ENCODE results near the gene NXF2.
"Not testable (repeated sequence)": the region's sequence is repeated elsewhere in the genome, so short reads cannot be mapped to it uniquely, and the experiment has no call there.

The NXF2 gene, protein sequence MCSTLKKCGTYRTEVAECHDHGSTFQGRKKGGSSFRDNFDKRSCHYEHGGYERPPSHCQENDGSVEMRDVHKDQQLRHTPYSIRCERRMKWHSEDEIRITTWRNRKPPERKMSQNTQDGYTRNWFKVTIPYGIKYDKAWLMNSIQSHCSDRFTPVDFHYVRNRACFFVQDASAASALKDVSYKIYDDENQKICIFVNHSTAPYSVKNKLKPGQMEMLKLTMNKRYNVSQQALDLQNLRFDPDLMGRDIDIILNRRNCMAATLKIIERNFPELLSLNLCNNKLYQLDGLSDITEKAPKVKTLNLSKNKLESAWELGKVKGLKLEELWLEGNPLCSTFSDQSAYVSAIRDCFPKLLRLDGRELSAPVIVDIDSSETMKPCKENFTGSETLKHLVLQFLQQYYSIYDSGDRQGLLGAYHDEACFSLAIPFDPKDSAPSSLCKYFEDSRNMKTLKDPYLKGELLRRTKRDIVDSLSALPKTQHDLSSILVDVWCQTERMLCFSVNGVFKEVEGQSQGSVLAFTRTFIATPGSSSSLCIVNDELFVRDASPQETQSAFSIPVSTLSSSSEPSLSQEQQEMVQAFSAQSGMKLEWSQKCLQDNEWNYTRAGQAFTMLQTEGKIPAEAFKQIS

DNA sequence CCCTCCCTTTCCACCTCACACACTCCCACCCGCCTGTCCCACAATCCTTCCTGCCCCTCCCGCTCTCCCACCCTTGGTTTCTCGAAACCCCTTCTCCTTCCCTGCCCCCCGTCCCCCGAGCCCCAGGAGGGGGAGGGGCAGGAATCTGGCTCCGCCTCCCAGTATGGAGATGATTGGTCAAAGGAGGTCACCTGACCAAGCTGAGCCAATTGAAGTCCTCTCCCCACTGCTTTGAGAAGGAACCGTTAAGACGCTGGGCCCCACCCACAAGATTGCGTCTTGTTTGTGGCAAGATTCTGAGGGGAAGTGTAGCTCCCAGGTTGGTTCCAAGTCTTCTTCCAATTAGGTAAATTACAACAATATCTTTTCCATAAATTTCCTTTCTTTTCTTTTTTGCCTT, at the start of gene NXF2:
Gene NXF2 (plus strand): TSS at position 275 of the 400 bp plus-strand sequence. CDS start 59,912 bp downstream, outside the sequence.
- not testable (repeated sequence) for DNase-seq

DNA sequence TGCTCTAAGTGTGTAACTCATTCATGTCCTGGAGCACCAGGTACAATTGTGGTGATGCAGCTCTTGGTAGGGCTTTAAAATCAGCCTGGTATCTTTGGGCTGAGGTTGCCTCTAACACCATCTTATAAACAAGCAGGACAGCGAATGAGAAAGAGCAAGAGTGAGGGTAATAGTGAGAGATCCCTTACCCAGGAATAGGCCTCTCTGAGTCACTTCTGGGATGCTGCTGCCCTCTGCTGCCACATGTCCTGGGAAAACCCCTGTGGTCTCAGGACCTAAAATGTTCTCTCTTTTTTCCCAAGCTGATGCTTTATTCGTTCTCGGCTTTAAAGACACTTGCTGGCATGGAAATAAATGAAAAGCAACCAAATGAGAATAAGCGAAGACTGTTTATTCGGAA, 39.0 kb upstream of the NXF2 start:
- not testable (repeated sequence) for DNase-seq

DNA sequence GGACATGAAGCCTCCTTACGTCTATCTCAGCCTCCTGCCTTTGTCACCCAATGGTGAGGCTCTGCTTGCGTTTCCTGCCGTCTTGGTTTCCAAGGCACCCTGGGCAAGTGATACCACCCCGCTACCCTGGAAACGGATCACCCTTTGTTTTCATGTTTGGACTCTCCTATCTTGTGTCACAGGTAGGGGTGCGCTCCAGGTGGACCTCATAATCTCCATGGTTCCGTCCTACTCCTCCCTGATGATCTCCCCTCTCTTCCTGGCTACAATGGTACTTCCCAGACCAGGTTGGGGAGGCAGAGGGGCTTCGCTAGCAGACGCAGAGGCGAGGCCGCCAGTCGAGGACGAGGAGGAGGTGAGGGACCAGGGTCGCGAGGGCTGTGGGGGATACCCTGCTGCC, 32.0 kb upstream of the NXF2 start, which contains the start of gene TCP11X1:
Gene TCP11X1 (plus strand): TSS at position 316 of the 400 bp plus-strand sequence.
- DNase-seq: not testable (repeated sequence)

DNA sequence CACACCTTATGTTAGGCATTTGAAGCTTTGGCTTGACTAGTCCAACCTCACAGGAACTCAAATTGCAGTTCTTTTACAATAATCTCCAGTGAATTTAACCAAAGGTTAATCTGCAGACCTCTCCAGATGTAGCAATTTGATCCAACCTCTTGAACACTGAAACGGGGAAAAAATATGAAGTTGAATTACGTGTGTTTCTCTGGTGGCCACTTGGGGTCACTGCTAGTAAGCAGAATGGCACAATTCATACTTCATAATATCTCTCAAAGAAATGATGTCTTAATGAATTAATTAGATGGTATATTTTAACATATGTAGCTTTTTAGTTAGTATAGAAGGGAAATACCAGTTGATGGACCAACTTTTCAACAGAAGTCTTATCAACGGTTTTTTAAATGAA, 30.5 kb upstream of the NXF2 start:
- not testable (repeated sequence) for DNase-seq

DNA sequence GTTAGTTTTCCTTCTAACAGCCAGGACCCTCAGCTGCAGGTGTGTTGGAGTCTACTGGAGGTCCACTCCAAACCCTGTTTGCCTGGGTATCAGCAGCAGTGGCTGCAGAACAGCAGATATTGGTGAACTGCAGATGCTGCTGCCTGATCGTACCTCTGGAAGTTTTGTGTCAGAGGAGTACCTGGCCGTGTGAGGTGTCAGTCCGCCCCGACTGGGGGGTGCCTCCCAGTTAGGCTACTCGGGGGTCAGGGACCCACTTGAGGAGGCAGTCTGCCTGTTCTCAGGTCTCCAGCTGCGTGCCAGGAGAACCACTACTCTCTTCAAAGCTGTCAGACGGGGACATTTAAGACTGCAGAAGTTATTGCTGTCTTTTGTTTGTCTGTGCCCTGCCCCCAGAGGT, 11.3 kb upstream of the NXF2 start:
- not testable (repeated sequence) for DNase-seq

DNA sequence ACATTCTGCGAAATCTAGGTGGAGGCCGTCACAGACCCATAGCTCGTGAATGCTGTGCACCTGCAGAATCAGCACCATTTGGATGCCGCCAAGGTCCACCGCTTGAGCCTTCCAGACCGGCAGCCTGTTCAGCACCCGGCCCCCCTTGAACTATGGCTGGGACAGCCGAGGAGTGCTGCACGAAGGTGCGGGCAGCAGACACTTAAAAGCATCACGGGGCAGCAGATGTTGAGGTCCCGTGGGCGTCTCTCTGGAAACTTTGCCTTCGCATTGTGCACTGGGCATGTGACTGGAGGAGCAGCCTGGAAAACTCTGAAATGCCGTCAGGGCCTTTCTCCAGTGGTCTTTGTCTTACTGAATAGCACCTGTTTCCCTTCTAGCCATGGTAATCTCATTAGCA, 6.7 kb upstream of the NXF2 start:
- not testable (repeated sequence) for DNase-seq

DNA sequence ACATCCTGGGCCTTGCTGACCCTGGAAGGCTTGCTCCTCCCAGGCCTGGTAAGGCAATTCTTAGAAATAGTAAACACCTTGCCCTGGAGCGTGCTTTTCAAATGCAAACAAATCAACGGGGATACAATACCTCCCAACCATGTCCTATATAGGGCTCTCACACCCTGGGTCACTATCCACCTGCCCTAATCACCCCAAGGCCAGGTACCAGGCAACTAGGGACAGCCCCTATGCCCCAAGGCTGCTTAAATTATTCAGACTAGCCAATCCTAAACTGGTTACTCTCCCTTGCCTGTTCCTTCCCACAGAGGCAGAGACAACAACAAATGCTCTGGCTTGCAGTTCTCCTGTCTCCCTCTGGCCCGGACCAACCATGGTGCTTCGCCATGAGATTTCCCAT, 25.3 kb downstream of the NXF2 start:
- not testable (repeated sequence) for DNase-seq

DNA sequence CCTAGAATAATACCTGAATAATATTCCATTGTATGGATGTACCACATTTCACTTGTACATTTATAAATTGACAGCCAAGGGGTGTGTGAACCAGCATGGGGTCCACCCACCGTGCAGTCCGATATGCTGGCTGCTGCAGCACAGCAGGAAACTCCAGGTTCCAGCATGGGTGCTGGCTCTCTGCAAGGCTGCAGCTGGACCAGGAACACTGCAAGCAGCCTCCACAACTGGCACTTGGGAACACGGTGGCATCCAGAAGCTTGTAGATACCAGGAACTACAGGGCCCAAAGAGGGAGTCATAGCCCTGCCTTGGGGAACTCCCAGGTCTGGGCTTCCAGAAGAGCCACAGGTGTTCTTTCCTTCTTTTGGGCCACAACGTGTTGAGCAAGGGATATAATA, 91.2 kb downstream of the NXF2 start:
- DNase-seq: no peak

DNA sequence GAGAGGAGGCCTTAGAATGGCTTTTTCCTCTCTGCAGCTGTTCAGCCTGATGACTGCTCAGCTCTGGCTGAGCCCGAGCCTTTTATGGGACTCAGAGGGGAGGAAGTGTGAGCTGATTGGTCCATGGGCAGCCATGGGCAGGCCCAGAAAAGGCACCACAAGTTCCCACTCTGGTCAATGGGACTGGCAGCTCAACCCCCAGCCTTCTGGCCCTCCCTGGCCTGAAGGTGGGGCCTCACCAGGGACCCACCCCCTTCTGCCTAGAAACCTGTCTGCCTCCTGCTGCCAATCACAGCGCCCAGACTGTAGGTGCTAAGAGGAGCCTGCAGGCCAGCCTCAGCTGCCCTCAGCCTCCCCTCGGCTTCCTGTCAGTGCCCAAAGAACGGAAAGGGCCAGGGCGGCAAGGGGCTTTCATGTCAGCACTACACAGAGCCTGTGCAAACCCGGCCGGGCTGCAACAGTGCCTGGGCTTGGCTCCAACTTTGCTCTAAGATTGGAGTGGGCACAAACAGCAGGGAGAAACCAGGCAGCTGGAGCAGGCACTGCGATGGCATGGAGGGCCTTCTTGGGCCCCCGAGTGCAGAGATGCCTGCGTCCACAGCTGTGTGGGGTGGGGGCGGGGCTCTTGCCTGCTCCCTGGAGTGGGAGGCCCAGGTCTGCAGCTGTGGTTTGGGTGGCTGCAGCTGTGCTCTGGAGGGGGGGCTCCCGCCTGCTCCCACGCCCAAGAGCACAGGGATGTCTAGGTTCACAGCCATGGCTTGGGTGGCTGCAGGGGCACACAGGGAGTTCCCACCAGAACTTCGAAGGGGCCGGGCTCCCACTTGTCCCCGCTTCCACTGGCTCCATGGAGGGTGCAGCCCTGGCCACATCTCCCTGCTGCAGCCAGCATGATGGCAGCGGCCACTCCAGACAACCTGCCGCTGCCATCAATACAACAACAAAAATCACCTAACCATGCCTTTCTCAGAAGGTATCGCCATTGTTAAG, 92.6 kb downstream of the NXF2 start:
- DNase-seq: no peak

DNA sequence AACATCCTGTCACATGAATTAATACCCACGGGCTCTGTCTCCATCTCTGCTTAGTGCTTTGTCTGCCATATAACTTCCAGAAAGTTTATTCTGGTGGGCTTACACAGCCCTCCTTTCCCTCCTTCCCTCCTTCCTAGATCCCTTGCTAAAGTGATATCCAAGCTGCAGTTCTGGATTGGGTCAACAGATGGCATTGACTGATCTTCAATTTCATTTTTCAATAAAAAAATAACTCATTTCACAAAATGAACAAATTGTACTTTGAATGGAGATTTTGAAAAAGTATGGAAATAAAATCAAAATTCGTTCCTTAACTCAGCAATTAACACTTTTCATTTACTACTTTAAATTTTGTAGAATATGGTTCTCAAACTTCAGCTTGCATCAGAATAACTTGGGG, 94.9 kb downstream of the NXF2 start:
- no peak for DNase-seq

DNA sequence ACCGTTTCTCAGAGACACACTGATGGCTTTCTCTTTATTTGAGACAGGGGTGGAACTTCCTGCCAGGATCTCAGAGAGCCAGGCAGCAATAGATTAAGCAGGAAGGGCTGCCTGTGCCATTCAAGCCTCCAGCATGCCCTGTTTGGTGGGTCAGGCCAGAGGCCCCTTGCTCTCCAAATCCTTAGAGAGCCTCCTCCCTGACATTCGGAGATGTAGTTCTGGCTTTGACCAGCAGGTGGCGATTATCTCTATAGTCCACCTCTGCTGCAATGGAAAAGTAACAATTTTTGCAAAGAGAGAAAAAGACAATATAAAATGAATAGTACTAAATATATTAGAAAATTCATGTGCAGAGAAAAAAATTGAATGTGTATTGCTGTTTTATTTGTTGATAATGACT, 98.9 kb downstream of the NXF2 start:
- DNase-seq: peak; percentile 54

Measured in retina (tissue), 1 donor.